Measurements from ENCODE around the gene SPAG5. TPM values are rescaled to one million over a fixed set of nuclear protein-coding genes. Genes with fewer than 3 reads are reported as not detected.

Gene SPAG5
- total RNA-seq, 1 donor from 2014 or later = 3.2 TPM

- no peak for ATAC-seq
- no peak for TF ChIP-seq CTCF (IDR thresholded peaks at IDR 0.05)
- Histone ChIP-seq H3K27ac (no peak overlapping the region), H3K27me3 (no peaks in the 10 kb centered on the region), H3K4me1 (no peaks in the 10 kb centered on the region), H3K4me3 (no peak overlapping the region), H3K9me3 (no peaks in the 10 kb centered on the region), H3K36me3 (no peaks in the 10 kb centered on the region)
- intact Hi-C loops (cut with DNase I) = no loop called here
- DNase-seq = no peak
Observed at GRCh38 chr17:28541439-28541838, 57.4 kb downstream of the SPAG5 start.

DNA sequence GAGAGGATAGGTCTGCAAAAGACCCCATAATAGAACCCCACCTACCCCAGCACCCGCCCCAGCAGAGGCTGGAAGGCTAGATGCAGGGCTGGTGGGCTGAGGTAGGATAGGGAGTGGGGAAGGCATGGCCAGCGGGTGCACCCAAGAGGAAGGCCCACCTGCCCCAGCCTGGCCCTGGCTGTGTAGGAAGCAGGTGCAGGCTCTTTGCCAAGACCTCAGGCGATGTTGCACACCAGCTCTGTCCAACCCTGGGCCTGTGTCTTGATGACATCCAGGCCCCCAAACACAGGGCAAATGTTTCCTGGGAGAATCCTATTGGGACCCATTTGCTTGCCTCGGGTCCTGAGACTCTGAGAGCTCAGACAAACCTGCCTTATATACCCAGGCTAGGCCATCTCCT is 58.6 kb downstream of the SPAG5 start:
- intact Hi-C loops (cut with DNase I) = no loop called here
- H3K4me3 ChIP-seq = no peak overlapping the region
- H3K27ac ChIP-seq = no peak overlapping the region
- DNase-seq (no peak), ATAC-seq (no peak)
- no peaks in the 10 kb centered on the region for H3K9me3 ChIP-seq
- H3K36me3 ChIP-seq = no peaks in the 10 kb centered on the region
- no peaks in the 10 kb centered on the region for H3K4me1 ChIP-seq
- no peaks in the 10 kb centered on the region for H3K27me3 ChIP-seq
- TF ChIP-seq CTCF (IDR thresholded peaks at IDR 0.05) = no peak

DNA sequence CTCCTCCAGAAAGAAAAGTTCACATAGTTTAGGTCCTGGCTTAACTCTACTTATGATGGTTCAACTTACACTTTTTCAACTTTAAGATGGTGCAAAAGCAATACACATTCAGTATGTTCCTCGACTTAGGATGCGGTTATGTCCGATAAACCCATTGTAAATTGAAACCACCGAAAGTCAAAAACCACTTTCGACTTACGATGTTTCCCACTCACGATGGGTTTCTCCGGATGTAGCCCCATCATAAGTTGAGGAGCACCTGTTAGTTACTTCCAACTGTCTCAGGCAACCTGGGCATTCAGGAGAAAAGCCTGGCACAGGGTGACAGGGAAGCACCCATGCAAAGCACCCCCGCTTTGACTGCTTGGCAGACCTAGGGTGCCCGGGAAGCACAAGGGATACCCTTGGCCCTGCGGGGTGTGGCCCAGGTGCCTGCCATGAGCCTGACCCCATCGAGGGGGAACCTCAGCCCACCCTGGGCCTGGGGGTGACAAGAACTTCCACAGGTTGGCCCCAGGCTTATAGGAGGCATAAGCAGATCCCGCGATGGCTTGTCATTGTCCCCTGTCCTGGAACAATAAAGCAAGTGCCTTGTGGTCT is 60.4 kb downstream of the SPAG5 start:
- ATAC-seq (no peak), DNase-seq (no peak)
- H3K4me1 ChIP-seq = no peaks in the 10 kb centered on the region
- no peak overlapping the region for H3K27ac ChIP-seq
- H3K36me3 ChIP-seq = no peaks in the 10 kb centered on the region
- H3K27me3 ChIP-seq = no peaks in the 10 kb centered on the region
- H3K4me3 ChIP-seq = no peak overlapping the region
- H3K9me3 ChIP-seq = no peaks in the 10 kb centered on the region
- no peak for TF ChIP-seq CTCF (IDR thresholded peaks at IDR 0.05)
- intact Hi-C loops (cut with DNase I) = no loop called here

DNA sequence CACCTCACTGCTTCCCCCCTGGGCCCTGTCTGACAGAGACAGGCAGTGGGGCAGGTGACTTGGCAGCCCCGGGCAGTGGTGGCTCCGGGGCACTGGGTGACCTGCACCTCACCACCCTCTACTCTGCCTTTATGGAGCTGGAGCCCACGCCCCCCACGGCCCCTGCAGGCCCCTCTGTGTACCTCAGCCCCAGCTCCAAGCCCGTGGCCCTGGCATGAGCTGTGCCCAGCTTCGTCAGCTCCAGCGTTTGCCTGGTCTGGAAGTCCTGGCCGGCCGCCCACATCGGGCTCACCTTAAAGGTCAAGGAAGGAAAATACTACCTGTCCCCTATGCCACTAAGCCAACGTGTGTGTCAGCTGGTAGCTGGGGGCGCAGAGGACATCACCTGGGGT is 61.6 kb downstream of the SPAG5 start:
- Histone ChIP-seq H3K9me3 (no peaks in the 10 kb centered on the region), H3K27ac (no peak overlapping the region), H3K27me3 (no peaks in the 10 kb centered on the region), H3K36me3 (no peaks in the 10 kb centered on the region), H3K4me3 (no peak overlapping the region), H3K4me1 (no peaks in the 10 kb centered on the region)
- no peak for TF ChIP-seq CTCF (IDR thresholded peaks at IDR 0.05)
- ATAC-seq (no peak), DNase-seq (no peak)
- intact Hi-C loops (cut with DNase I) = no loop called here

DNA sequence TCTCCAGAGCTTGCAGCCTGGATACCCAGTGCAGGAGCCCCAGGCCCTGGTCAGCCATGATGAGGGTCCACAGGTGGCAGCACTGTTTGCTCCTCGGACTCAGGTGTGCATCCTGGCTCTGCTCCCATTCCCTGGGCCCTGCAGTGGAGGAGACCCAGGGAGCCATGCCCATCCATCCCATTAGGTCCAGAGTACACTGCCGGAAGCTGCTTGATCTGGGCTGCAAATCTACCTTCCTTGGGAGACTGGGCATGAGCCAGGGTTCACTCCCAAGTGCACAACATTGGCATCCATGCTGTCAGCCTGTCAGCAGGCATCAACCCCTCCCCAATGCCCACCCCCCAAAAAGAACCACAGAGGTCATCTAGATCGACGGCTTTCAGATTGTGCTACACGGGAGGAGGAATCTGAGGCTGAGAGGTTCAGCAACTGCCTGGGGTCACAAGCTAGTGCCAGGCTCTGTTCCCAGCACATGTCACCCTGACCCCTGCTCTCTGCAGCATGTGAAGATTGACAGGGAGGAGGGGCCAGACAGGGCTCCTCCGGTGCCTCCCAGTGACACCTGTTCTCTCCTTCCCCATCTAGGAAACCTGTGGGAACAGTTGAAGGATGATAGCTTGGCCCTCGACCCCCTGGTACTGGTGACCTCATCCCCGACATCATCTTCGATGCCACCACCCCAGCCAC is 62.1 kb downstream of the SPAG5 start:
- Histone ChIP-seq H3K27ac (no peak overlapping the region), H3K4me3 (no peak overlapping the region), H3K36me3 (no peaks in the 10 kb centered on the region), H3K27me3 (no peaks in the 10 kb centered on the region), H3K9me3 (no peaks in the 10 kb centered on the region), H3K4me1 (no peaks in the 10 kb centered on the region)
- no peak for TF ChIP-seq CTCF (IDR thresholded peaks at IDR 0.05)
- intact Hi-C loops (cut with DNase I) = no loop called here
- no peak for ATAC-seq
- DNase-seq = no peak

Measured in upper lobe of right lung (tissue), 1 donor.